SK-N-SH treated with all-trans-retinoic acid at 6 μM for 48 hours (cell line): ENCODE results near the gene CSRNP2.

Experiments
- GLIS3 ChIP-seq: fragments of 250-450 bp; sonication (Bioruptor Pico); IDR thresholded peaks from 2 replicates; pipeline ENCODE4 v1.5.0; 2020; ENCODE audit warnings: mild to moderate bottlenecking, moderate library complexity
- ISL1 ChIP-seq: fragments of 250-450 bp; sonication (Bioruptor Pico); IDR thresholded peaks from 2 replicates; pipeline ENCODE4 v2.1.2; 2022; ENCODE audit warnings: mild to moderate bottlenecking, moderate library complexity
- PATZ1 ChIP-seq: fragments of 250-450 bp; sonication (Bioruptor Pico); IDR thresholded peaks from 2 replicates; pipeline ENCODE4 v1.8.0; 2020; ENCODE audit warnings: mild to moderate bottlenecking, moderate library complexity, borderline replicate concordance
- RARB ChIP-seq: fragments of 250-450 bp; sonication (Bioruptor Pico); IDR thresholded peaks from 2 replicates; pipeline ENCODE4 v1.8.0; 2021; ENCODE audit warnings: mild to moderate bottlenecking, moderate library complexity
- SNAI2 ChIP-seq: fragments of 250-450 bp; sonication (Bioruptor Pico); IDR thresholded peaks from 2 replicates; pipeline ENCODE4 v1.5.0; 2020; ENCODE audit warnings: mild to moderate bottlenecking, moderate library complexity
- TOX ChIP-seq: fragments of 250-450 bp; sonication (Bioruptor Pico); IDR thresholded peaks from 2 replicates; pipeline ENCODE4 v1.8.0; 2021; ENCODE audit warnings: mild to moderate bottlenecking, moderate library complexity, borderline replicate concordance
- ZC3H10 ChIP-seq: fragments of 250-450 bp; sonication (Bioruptor Pico); IDR thresholded peaks from 2 replicates; pipeline ENCODE4 v1.5.1; 2021; ENCODE audit warnings: mild to moderate bottlenecking, moderate library complexity
- ZFP3 ChIP-seq: fragments of 250-450 bp; sonication (Bioruptor Pico); IDR thresholded peaks from 2 replicates; pipeline ENCODE4 v1.5.0; 2020; ENCODE audit warnings: mild to moderate bottlenecking, moderate library complexity
- ZFP30 ChIP-seq: fragments of 450-650 bp; formaldehyde crosslinking; IDR thresholded peaks from 2 replicates; pipeline ENCODE4 v1.5.0; 2022; ENCODE audit warnings: mild to moderate bottlenecking, moderate library complexity
- ZNF70 ChIP-seq: fragments of 450-650 bp; formaldehyde crosslinking; IDR thresholded peaks from 2 replicates; pipeline ENCODE4 v1.5.0; 2020; ENCODE audit warnings: mild to moderate bottlenecking, moderate library complexity
- ZNF8 ChIP-seq: fragments of 450-650 bp; formaldehyde crosslinking; IDR thresholded peaks from 2 replicates; pipeline ENCODE4 v1.5.0; 2020; ENCODE audit warnings: mild to moderate bottlenecking, moderate library complexity

GRCh38 chr12:51075390-51075789 lies 8.0 kb downstream of the CSRNP2 start:
- TF ChIP-seq SNAI2 (CRISPR knock-in tag) (no peak), ISL1 (CRISPR knock-in tag) (no peak), PATZ1 (no peak), ZNF8 (CRISPR knock-in tag) (no peak), ZNF70 (CRISPR knock-in tag) (no peak), GLIS3 (CRISPR knock-in tag) (no peak), RARB (CRISPR knock-in tag) (no peak), ZFP30 (CRISPR knock-in tag) (no peak), TOX (CRISPR knock-in tag) (no peak), ZFP3 (no peak), ZC3H10 (CRISPR knock-in tag) (no peak)
